Fibroblast of skin of left quadriceps (primary cell): ENCODE results near the gene NVL.
A peak's percentile ranks its signal among the peaks of the same experiment; 100 is the strongest.
"Not testable (repeated sequence)": the region's sequence is repeated elsewhere in the genome, so short reads cannot be mapped to it uniquely, and the experiment has no call there.

Experiments used
- DNase-seq, 2 experiments: peaks; one replicate each; pipeline ENCODE4 v3.0.0-alpha.2; 2013; ENCODE audit warnings: low read depth in 2 of 2

The NVL gene

GRCh38 chr1:224237119-224237881, 92.7 kb downstream of the NVL start:
- DNase-seq = no peak

- DNase-seq = no peak
Measured at GRCh38 chr1:224235813-224236493, 94.0 kb downstream of the NVL start.

GRCh38 chr1:224234017-224234416, 96.0 kb downstream of the NVL start:
- no peak for DNase-seq

GRCh38 chr1:224226849-224227502, 103.0 kb downstream of the NVL start:
- no peak for DNase-seq

GRCh38 chr1:224223819-224224714, 105.9 kb downstream of the NVL start:
- DNase-seq = peak; percentile 67 to 68

- DNase-seq = no peak
Measured at GRCh38 chr1:224219612-224220059, 110.3 kb downstream of the NVL start.

GRCh38 chr1:224219011-224219611, 110.9 kb downstream of the NVL start:
- no peak for DNase-seq

- no peak for DNase-seq
Measured at GRCh38 chr1:224217655-224218623, 112.0 kb downstream of the NVL start.

- DNase-seq = no peak
Measured at GRCh38 chr1:224216382-224216781, 113.6 kb downstream of the NVL start.

GRCh38 chr1:224213438-224214119, 116.4 kb downstream of the NVL start:
- DNase-seq = no peak

- DNase-seq = no peak
Measured at GRCh38 chr1:224212618-224213061, 117.3 kb downstream of the NVL start.

- DNase-seq = peak; percentile 56
Measured at GRCh38 chr1:224211206-224211962, 118.6 kb downstream of the NVL start.

- DNase-seq = not testable (repeated sequence)
Measured at GRCh38 chr1:224205931-224206538, 123.9 kb downstream of the NVL start.

- peak; percentile 60 to 62 for DNase-seq
Measured at GRCh38 chr1:224205438-224205840, 124.5 kb downstream of the NVL start.

GRCh38 chr1:224203243-224204016, 126.5 kb downstream of the NVL start:
- DNase-seq = peak; percentile 63 to 69

- no peak for DNase-seq
Measured at GRCh38 chr1:224201853-224202252, 128.1 kb downstream of the NVL start.

- DNase-seq = no peak
Measured at GRCh38 chr1:224201383-224201782, 128.6 kb downstream of the NVL start.
